HepG2 (cell line): ENCODE data around the gene CCDC148. TPM values are rescaled to one million over a fixed set of nuclear protein-coding genes. Genes with fewer than 3 reads are reported as not detected.

Source experiments
- CC2D1A ChIP-seq: sonication (generic); formaldehyde crosslinking; IDR thresholded peaks from 2 replicates; pipeline ENCODE4 v1.8.1; 2023; ENCODE audit warnings: mild to moderate bottlenecking, missing genetic modification reagents
- GFI1 ChIP-seq: sonication (generic); formaldehyde crosslinking; IDR thresholded peaks from 2 replicates; pipeline ENCODE4 v1.5.0; 2020; ENCODE audit warnings: missing genetic modification reagents, mild to moderate bottlenecking, borderline replicate concordance
- GZF1 ChIP-seq: sonication (generic); formaldehyde crosslinking; IDR thresholded peaks from 2 replicates; pipeline ENCODE4 v1.5.1; 2020; ENCODE audit warnings: mild to moderate bottlenecking, missing genetic modification reagents
- IRX3 ChIP-seq: sonication (generic); formaldehyde crosslinking; IDR thresholded peaks from 2 replicates; pipeline ENCODE4 v1.8.1; 2023; ENCODE audit warnings: mild to moderate bottlenecking, low read depth, missing genetic modification reagents, borderline replicate concordance
- MEIS1 ChIP-seq: sonication (generic); formaldehyde crosslinking; IDR thresholded peaks from 2 replicates; pipeline ENCODE4 v1.9.0; 2021; ENCODE audit warnings: mild to moderate bottlenecking, missing genetic modification reagents, moderate library complexity, borderline replicate concordance
- MTF2 ChIP-seq: sonication (generic); formaldehyde crosslinking; IDR thresholded peaks from 2 replicates; pipeline ENCODE4 v1.5.0; 2020; ENCODE audit warnings: missing genetic modification reagents, borderline replicate concordance
- NFAT5 ChIP-seq: sonication (generic); formaldehyde crosslinking; IDR thresholded peaks from 2 replicates; pipeline ENCODE4 v1.4.0; 2020; ENCODE audit warnings: missing genetic modification reagents
- NR1H2 ChIP-seq: sonication (generic); formaldehyde crosslinking; IDR thresholded peaks from 2 replicates; pipeline ENCODE4 v1.8.1; 2022; ENCODE audit warnings: low read depth, missing genetic modification reagents, borderline replicate concordance
- PRDM15 ChIP-seq: sonication (generic); formaldehyde crosslinking; IDR thresholded peaks from 2 replicates; pipeline ENCODE4 v1.4.0; 2020; ENCODE audit warnings: missing genetic modification reagents
- SALL2 ChIP-seq: sonication (generic); formaldehyde crosslinking; IDR thresholded peaks from 2 replicates; pipeline ENCODE4 v1.8.1; 2023; ENCODE audit warnings: mild to moderate bottlenecking, missing genetic modification reagents, inconsistent platforms
- SSRP1 ChIP-seq: IDR thresholded peaks from 2 replicates; pipeline ENCODE4 v1.6.1; 2016; ENCODE audit warnings: control low read depth
- TBL1XR1 ChIP-seq: fragments of 150-350 bp; IDR thresholded peaks from 2 replicates; pipeline ENCODE4 v1.6.1; 2014; ENCODE audit warnings: borderline replicate concordance, low read length; ENCODE audit not compliant: partially characterized antibody
- YEATS4 ChIP-seq: sonication (generic); formaldehyde crosslinking; IDR thresholded peaks from 2 replicates; pipeline ENCODE4 v1.4.0; 2020; ENCODE audit warnings: missing genetic modification reagents, borderline replicate concordance
- ZFYVE20 ChIP-seq: sonication (generic); formaldehyde crosslinking; IDR thresholded peaks from 2 replicates; pipeline ENCODE4 v1.8.0; 2023; ENCODE audit warnings: low read depth, mild to moderate bottlenecking, moderate library complexity, missing genetic modification reagents, borderline replicate concordance
- ZMYM2 ChIP-seq: sonication (generic); formaldehyde crosslinking; IDR thresholded peaks from 2 replicates; pipeline ENCODE4 v1.8.0; 2022; ENCODE audit warnings: mild to moderate bottlenecking, missing genetic modification reagents
- ZNF234 ChIP-seq: sonication (generic); formaldehyde crosslinking; conservative IDR thresholded peaks from 2 replicates; pipeline ENCODE4 v1.5.1; 2020; ENCODE audit warnings: mild to moderate bottlenecking, missing genetic modification reagents
- ZNF317 ChIP-seq: sonication (generic); formaldehyde crosslinking; IDR thresholded peaks from 2 replicates; pipeline ENCODE4 v1.5.0; 2020; ENCODE audit warnings: mild to moderate bottlenecking, missing genetic modification reagents
- ZNF564 ChIP-seq: sonication (generic); formaldehyde crosslinking; IDR thresholded peaks from 2 replicates; pipeline ENCODE4 v1.8.1; 2023; ENCODE audit warnings: mild to moderate bottlenecking, missing genetic modification reagents
- ZNF615 ChIP-seq: sonication (generic); formaldehyde crosslinking; IDR thresholded peaks from 2 replicates; pipeline ENCODE4 v1.5.0; 2020; ENCODE audit warnings: mild to moderate bottlenecking, missing genetic modification reagents, borderline replicate concordance
- ZNF776 ChIP-seq: sonication (generic); formaldehyde crosslinking; IDR thresholded peaks from 2 replicates; pipeline ENCODE4 v1.4.0; 2020; ENCODE audit warnings: mild to moderate bottlenecking, missing genetic modification reagents
- polyA plus RNA-seq, 8 experiments: library from polyadenylated mRNA; depleted of rRNA in 3 of 8; stranded (reverse) in 7 of 8; unstranded in 1 of 8; fragments of >200 nt; fragmentation: Illumina TruSeq in 4 of 8; extraction: Trizol in 4 of 8; gene quantifications; 2 replicates each; pipeline versions ENCODE4 v1.2.1 to v1.2.3, GENCODE V29; 2011 to 2016; ENCODE audit warnings: low read depth in 4 of 8, missing spikeins in 1 of 8, mixed read lengths in 1 of 8; ENCODE audit not compliant: insufficient read depth in 1 of 8
- total RNA-seq, 5 experiments: library from RNA; depleted of rRNA; stranded (reverse); fragments of >200 nt; fragmentation: Illumina TruSeq; extraction: Trizol; gene quantifications; 2 replicates each; pipeline ENCODE4 v1.2.3, GENCODE V29; 2016; ENCODE audit warnings: low read depth in 1 of 5
- TF ChIP-seq, protein P1 (sequence below): IDR thresholded peaks from 2 replicates; pipeline ENCODE4 v1.6.1; 2016; ENCODE audit warnings: mild to moderate bottlenecking, missing biosample characterization, missing genetic modification reagents

The CCDC148 gene
- total and polyA plus RNA-seq, 2 of the 13 experiments (the other 11 are each of a cell fraction or from before 2014, with no cell fraction given): 0.30 to 0.49 TPM

GRCh38 chr2:158456309-158457066, at the start of gene CCDC148, which contains the start of gene PKP4 (continued):
- no peak for TF ChIP-seq NFAT5 (CRISPR knock-in tag)
- no peak for TF ChIP-seq MEIS1 (CRISPR knock-in tag)
- no peak for TF ChIP-seq YEATS4 (CRISPR knock-in tag)
- TF ChIP-seq SALL2 (CRISPR knock-in tag): no peak
- TF ChIP-seq ZFYVE20 (CRISPR knock-in tag): no peak
- no peak for TF ChIP-seq ZNF776 (CRISPR knock-in tag)
- no peak for TF ChIP-seq CC2D1A (CRISPR knock-in tag)
- TF ChIP-seq ZNF564 (CRISPR knock-in tag): peak; percentile 40; the same call in 1 of the 2 replicates
- no peak for TF ChIP-seq SSRP1
- TF ChIP-seq GZF1 (CRISPR knock-in tag): no peak
- no peak for TF ChIP-seq ZMYM2
- 0 out of 2 replicates have a peak, but pooled peaks have one; percentile 27 for TF ChIP-seq ZNF317
- TF ChIP-seq, protein P1, sequence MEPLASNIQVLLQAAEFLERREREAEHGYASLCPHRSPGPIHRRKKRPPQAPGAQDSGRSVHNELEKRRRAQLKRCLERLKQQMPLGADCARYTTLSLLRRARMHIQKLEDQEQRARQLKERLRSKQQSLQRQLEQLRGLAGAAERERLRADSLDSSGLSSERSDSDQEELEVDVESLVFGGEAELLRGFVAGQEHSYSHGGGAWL: no peak
- no peak for TF ChIP-seq TBL1XR1
- TF ChIP-seq MTF2 (CRISPR knock-in tag): no peak
- TF ChIP-seq ZNF615 (CRISPR knock-in tag): no peak
- TF ChIP-seq GFI1 (CRISPR knock-in tag): no peak
- TF ChIP-seq PRDM15: no peak
- no peak for TF ChIP-seq NR1H2 (CRISPR knock-in tag)
- TF ChIP-seq IRX3 (CRISPR knock-in tag): peak; percentile 59; the same call in 1 of the 2 replicates
- TF ChIP-seq ZNF234 (CRISPR knock-in tag): no peak
